ENCODE data around the gene ELOVL7. TPM values are rescaled to one million over a fixed set of nuclear protein-coding genes. Genes with fewer than 3 reads are reported as not detected.

Gene ELOVL7
- total and polyA plus RNA-seq, 2 of the 4 experiments (the other 2 are of a cell fraction), result 0.18 TPM; not detected in 1

DNA sequence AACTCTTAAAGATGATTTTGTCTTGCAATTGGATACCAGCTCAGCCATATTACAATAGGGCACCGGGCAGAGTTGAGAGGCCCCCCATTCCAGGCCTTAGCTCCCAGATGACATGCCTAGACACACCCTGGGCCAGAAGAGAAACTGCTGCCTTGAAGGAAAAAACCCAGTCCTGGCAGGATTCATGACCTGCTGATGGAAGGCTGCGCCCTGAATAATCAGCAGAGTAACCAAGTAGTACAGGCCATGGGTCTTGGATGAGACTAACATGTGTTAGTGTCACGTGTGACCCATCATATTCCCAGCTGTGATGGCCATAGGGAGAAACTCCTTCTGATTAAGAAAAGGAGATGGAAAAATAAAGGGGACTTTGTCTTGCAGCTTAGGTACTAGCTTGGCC is 105.1 kb downstream of the ELOVL7 start:
- no TSS peak for BruUV-seq (replicated peaks)
- POLR2A ChIA-PET (ENCODE audit: unreplicated experiment), result no interaction called here

More for the DNA sequence above, 105.1 kb downstream of the ELOVL7 start:
- no peak overlapping the region for H3K23ac ChIP-seq (ENCODE audit: low read depth, low read length)
- no peaks in the 10 kb centered on the region for H3K9me1 ChIP-seq (ENCODE audit: insufficient read depth, low read length)
- intact Hi-C loops (cut with micrococcal nuclease), result no loop called here
- TF ChIP-seq RAD21 (IDR thresholded peaks at IDR 0.05; ENCODE audit: low read length) (no peak), CHD1 (IDR thresholded peaks at IDR 0.05; ENCODE audit: low read depth, low read length) (no peak), SMC3 (IDR thresholded peaks at IDR 0.05; ENCODE audit: low read depth, low read length) (no peak), ELK1 (IDR thresholded peaks at IDR 0.05; ENCODE audit: borderline replicate concordance, low read depth, low read length) (no peak), CEBPB (IDR thresholded peaks at IDR 0.05; ENCODE audit: low read depth, low read length) (no peak), BHLHE40 (IDR thresholded peaks at IDR 0.05; ENCODE audit: low read depth, low read length) (no peak), POLR2A (IDR thresholded peaks at IDR 0.05; ENCODE audit: low read depth, low read length) (no peak), MXI1 (IDR thresholded peaks at IDR 0.05; ENCODE audit: borderline replicate concordance, low read depth, low read length) (no peak), RFX5 (IDR thresholded peaks at IDR 0.05; ENCODE audit: low read depth, low read length) (no peak), MAZ (IDR thresholded peaks at IDR 0.05; ENCODE audit: borderline replicate concordance, low read depth, low read length) (no peak), USF2 (IDR thresholded peaks at IDR 0.05; ENCODE audit: low read depth, low read length) (no peak)
- no peak overlapping the region for H3K56ac ChIP-seq (ENCODE audit: extremely low read depth, insufficient read depth, low read length)
- no peak overlapping the region for H2BK20ac ChIP-seq (ENCODE audit: low read depth, low read length)
- no peaks in the 10 kb centered on the region for H3K4me1 ChIP-seq (ENCODE audit: control insufficient read depth, insufficient read depth, low read length)
- ATAC-seq (ENCODE audit: low read depth), result no peak
- H3K4me2 ChIP-seq (ENCODE audit: low read depth, low read length), result no peak overlapping the region
- H2BK120ac ChIP-seq (ENCODE audit: low read depth, low read length), result no peak overlapping the region
- no CpG with 5 or more reads among the region's 3 CpGs for WGBS, 2 experiments (ENCODE audit: extremely low coverage in 2 of 2, insufficient read length in 1 of 2)
- no peak for DNase-seq
- no peaks in the 10 kb centered on the region for H3K79me1 ChIP-seq (ENCODE audit: low read depth in 1 of 2, low read length in 2 of 2)
- no peak overlapping the region for H2AFZ ChIP-seq (replicated peaks; ENCODE audit: low read length, poor library complexity)
- CTCF ChIA-PET, result no interaction called here
- in situ Hi-C loops (cut with MboI; ENCODE audit: low sequenced_read_pairs), result no loop called here
- no peak overlapping the region for H4K8ac ChIP-seq (ENCODE audit: low read depth in 2 of 2, low read length in 2 of 2)
- no peaks in the 10 kb centered on the region for H4K20me1 ChIP-seq (ENCODE audit: insufficient read depth, low read length)
- H4K5ac ChIP-seq (ENCODE audit: low read depth, low read length), result no peak overlapping the region
- no peak overlapping the region for H3K4ac ChIP-seq (ENCODE audit: low read depth, low read length)
- no peak overlapping the region for H2BK15ac ChIP-seq (ENCODE audit: low read depth, low read length)
- no peak overlapping the region for H3K9ac ChIP-seq (ENCODE audit: low read depth, low read length)
- no peak overlapping the region for H3K27ac ChIP-seq (ENCODE audit: insufficient read depth, low read length)
- H3K36me3 ChIP-seq (ENCODE audit: control insufficient read depth, insufficient read depth, low read length), result no peaks in the 10 kb centered on the region
- no peaks in the 10 kb centered on the region for H3K9me3 ChIP-seq (ENCODE audit: control insufficient read depth, insufficient read depth, low read length)
- no peak overlapping the region for H2BK5ac ChIP-seq (ENCODE audit: low read depth, low read length, poor library complexity, severe bottlenecking)
- no peak overlapping the region for H3K18ac ChIP-seq (ENCODE audit: low read depth, low read length)
- no peak overlapping the region for H4K91ac ChIP-seq (ENCODE audit: insufficient read depth, low read depth, low read length)
- dilution Hi-C loops (cut with HindIII; ENCODE audit: low sequenced_read_pairs, unreplicated experiment), result no loop called here
- no peak overlapping the region for H2AK5ac ChIP-seq (ENCODE audit: low read depth, low read length)
- no peak overlapping the region for H2AK9ac ChIP-seq (replicated peaks; ENCODE audit: low read depth, low read length, poor library complexity)
- no peak overlapping the region for H3K14ac ChIP-seq (replicated peaks; ENCODE audit: low read depth, low read length)
- no peaks in the 10 kb centered on the region for H3K27me3 ChIP-seq (ENCODE audit: control insufficient read depth, insufficient read depth, low read length)
- no peak overlapping the region for H3K4me3 ChIP-seq (ENCODE audit: insufficient read depth, low read depth, low read length)

Data from IMR-90 (cell line).